ENCODE results near the gene BMP7. TPM values are rescaled to one million over a fixed set of nuclear protein-coding genes. Genes with fewer than 3 reads are reported as not detected.

BMP7 gene
- total RNA-seq, 3 donors from 2014 or later (not counting 1 experiment from before 2014, with no cell fraction given) = not detected

DNA sequence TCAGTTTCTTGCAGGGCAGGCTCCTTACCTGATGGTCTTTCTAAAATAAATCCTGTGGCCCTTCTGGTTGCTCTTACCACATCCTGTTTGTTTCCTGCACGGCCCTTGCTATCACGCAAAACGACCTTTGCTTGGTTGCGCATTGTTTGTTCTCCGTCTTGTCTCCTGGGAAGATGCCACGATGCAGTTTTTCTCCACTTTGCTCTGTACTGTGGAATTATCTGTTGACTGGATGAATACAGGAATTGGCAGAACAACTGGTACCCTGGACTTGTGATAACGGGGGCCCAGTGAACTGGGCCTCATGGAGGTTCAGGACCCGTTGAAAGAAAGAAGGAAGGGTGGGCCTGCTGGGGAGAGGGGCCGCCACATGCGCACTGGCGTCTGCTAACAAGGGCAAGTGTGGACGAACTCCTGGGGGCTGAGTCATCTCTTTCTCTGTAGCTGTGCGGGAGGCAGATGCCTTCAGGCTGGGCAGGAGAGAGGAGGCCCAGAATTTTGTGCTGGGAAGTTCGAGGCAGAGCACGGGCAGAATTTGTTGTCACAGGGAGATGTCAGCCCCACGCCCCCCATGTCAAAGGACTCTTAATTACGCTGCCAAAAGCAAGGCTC lies 139.9 kb downstream of the BMP7 start:
- DNase-seq (no peak), ATAC-seq (no peak)
- Mint-ChIP-seq H3K4me3 (no peak overlapping the region), H3K27ac (no peak overlapping the region), H3K36me3 (no peaks in the 10 kb centered on the region), H3K27me3 (ENCODE audit: low read depth in 2 of 2) (peaks cover 0 to 9% of the 10 kb centered on the region in 2 donors), H3K4me1 (no peaks in the 10 kb centered on the region), H3K9me3 (no peaks in the 10 kb centered on the region)
- Histone ChIP-seq H3K4me1 (ENCODE audit: control insufficient read depth, insufficient read depth, low read length) (no peaks in the 10 kb centered on the region), H3K4me3 (ENCODE audit: low read length) (no peak overlapping the region), H3K9me3 (ENCODE audit: control insufficient read depth, insufficient read depth, low read length) (no peaks in the 10 kb centered on the region), H3K27ac (ENCODE audit: low read length) (no peak overlapping the region), H3K36me3 (ENCODE audit: control insufficient read depth, insufficient read depth, low read length) (no peaks in the 10 kb centered on the region), H3K27me3 (ENCODE audit: control insufficient read depth, insufficient read depth, low read length) (no peaks in the 10 kb centered on the region)
- no peak for TF ChIP-seq CTCF (IDR thresholded peaks at IDR 0.05)
- intact Hi-C loops (cut with micrococcal nuclease) = no loop called here
- WGBS (ENCODE audit: insufficient coverage) = 54% methylated on average over 17 of the region's 17 CpGs

DNA sequence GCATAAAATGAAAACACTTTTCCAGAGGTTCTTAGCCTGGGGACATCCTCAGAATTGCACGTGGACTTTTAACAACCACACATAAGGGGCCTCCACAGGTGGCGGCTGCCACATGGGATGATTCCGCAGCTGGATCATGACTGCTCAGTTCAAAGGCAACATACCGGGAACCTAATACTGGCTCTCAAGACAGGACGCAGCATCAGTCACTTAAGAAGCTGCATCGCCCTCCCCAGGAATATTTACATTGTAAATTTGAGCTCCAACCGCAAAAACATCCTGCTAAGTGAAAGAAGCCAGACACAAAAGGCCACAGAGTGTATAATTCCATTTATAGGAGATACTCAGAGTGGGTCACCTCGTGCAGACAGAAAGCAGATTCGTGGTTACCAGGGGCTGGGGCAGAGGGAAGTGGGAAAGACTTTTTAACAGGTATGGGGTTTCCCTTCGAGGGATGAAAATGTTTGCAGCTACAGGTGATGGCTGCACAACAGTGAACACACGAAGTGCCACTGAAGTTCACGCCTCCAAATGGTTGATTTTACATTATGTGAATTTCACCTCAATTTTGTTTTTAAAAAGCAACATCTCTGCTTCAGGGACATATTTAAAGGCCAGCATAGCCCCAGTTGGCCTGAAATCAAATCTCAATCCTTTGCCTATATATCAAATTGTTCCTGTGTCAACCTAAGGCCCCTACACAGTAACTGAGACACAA lies 141.5 kb downstream of the BMP7 start:
- H3K4me1 ChIP-seq (ENCODE audit: control insufficient read depth, insufficient read depth, low read length) = no peaks in the 10 kb centered on the region
- 55% methylated on average over 12 of the region's 12 CpGs for WGBS (ENCODE audit: insufficient coverage)
- no peak for TF ChIP-seq CTCF (IDR thresholded peaks at IDR 0.05)
- Mint-ChIP-seq H3K27ac (no peak overlapping the region), H3K36me3 (no peaks in the 10 kb centered on the region), H3K4me3 (no peak overlapping the region), H3K27me3 (ENCODE audit: low read depth in 2 of 2) (peaks cover 0 to 15% of the 10 kb centered on the region in 2 donors), H3K9me3 (no peaks in the 10 kb centered on the region), H3K4me1 (no peaks in the 10 kb centered on the region)
- H3K27ac ChIP-seq (ENCODE audit: low read length) = no peak overlapping the region
- H3K4me3 ChIP-seq (ENCODE audit: low read length) = no peak overlapping the region
- no peak for DNase-seq
- no peaks in the 10 kb centered on the region for H3K9me3 ChIP-seq (ENCODE audit: control insufficient read depth, insufficient read depth, low read length)
- no peaks in the 10 kb centered on the region for H3K27me3 ChIP-seq (ENCODE audit: control insufficient read depth, insufficient read depth, low read length)
- intact Hi-C loops (cut with micrococcal nuclease) = no loop called here
- no peak for ATAC-seq
- H3K36me3 ChIP-seq (ENCODE audit: control insufficient read depth, insufficient read depth, low read length) = no peaks in the 10 kb centered on the region

DNA sequence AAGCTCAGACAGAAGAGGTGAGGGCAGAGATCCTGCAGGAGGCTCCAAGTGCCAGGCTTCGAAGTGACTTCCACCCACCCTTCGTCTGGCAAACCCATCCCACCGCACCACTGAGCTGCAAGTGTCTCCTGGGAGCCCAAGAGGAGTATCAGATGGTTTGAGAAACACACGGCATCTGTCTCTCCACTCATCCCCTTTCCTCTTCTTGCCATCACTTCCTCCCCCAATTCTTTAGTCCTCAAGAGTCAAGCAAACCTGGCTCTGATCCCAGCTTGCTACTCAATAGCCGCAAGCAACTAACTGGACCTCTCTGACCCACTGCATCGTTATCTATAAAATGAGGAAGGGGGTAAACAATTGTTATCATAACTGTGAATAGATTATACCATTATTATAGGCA lies 142.1 kb downstream of the BMP7 start:
- H3K27me3 Mint-ChIP-seq (ENCODE audit: low read depth in 2 of 2) = peaks cover 0 to 15% of the 10 kb centered on the region in 2 donors
- H3K27ac ChIP-seq (ENCODE audit: low read length) = no peak overlapping the region
- TF ChIP-seq CTCF (IDR thresholded peaks at IDR 0.05) = no peak
- no peaks in the 10 kb centered on the region for H3K36me3 Mint-ChIP-seq
- no peak overlapping the region for H3K4me3 ChIP-seq (ENCODE audit: low read length)
- DNase-seq (no peak), ATAC-seq (no peak)
- intact Hi-C loops (cut with micrococcal nuclease) = no loop called here
- H3K27ac Mint-ChIP-seq = no peak overlapping the region
- H3K27me3 ChIP-seq (ENCODE audit: control insufficient read depth, insufficient read depth, low read length) = no peaks in the 10 kb centered on the region
- H3K9me3 ChIP-seq (ENCODE audit: control insufficient read depth, insufficient read depth, low read length) = no peaks in the 10 kb centered on the region
- H3K9me3 Mint-ChIP-seq = no peaks in the 10 kb centered on the region
- WGBS (ENCODE audit: insufficient coverage) = 80% methylated on average over 4 of the region's 6 CpGs
- H3K36me3 ChIP-seq (ENCODE audit: control insufficient read depth, insufficient read depth, low read length) = no peaks in the 10 kb centered on the region
- H3K4me1 Mint-ChIP-seq = no peaks in the 10 kb centered on the region
- no peak overlapping the region for H3K4me3 Mint-ChIP-seq
- no peaks in the 10 kb centered on the region for H3K4me1 ChIP-seq (ENCODE audit: control insufficient read depth, insufficient read depth, low read length)

Data from natural killer cell (primary cell).